Right atrium auricular region (tissue), 2 donors: ENCODE data around the gene KCTD19. TPM values are rescaled to one million over a fixed set of nuclear protein-coding genes. Genes with fewer than 3 reads are reported as not detected.

ENCODE experiments used
- DNase-seq: peaks from one replicate; pipeline ENCODE4 v3.0.0-alpha.2; 2019; ENCODE audit warnings: low spot score
- H3K27ac ChIP-seq, 2 donors: fragments of 200-600 bp; sonication (generic); 1 replicate in 1 of 2; 2 replicates in 1 of 2; pipeline ENCODE4 v1.5.1; 2016 to 2019
- H3K27me3 ChIP-seq, 2 donors: fragments of 200-600 bp; sonication (generic); one replicate each; pipeline versions ENCODE4 v1.5.1 to v1.6.0; 2017 to 2019
- H3K36me3 ChIP-seq: fragments of 200-600 bp; sonication (generic); one replicate; pipeline ENCODE4 v1.5.1; 2016
- H3K4me1 ChIP-seq, 2 donors: fragments of 200-600 bp; sonication (generic); one replicate each; pipeline versions ENCODE4 v1.5.1 to v1.6.0; 2017 to 2019
- H3K4me3 ChIP-seq, 2 donors: fragments of 200-600 bp; sonication (generic); 1 replicate in 1 of 2; 2 replicates in 1 of 2; pipeline ENCODE4 v1.5.1; 2017 to 2019; ENCODE audit warnings: mild to moderate bottlenecking in 1 of 2, moderate library complexity in 1 of 2
- H3K9me3 ChIP-seq, 2 donors: fragments of 200-600 bp; sonication (generic); one replicate each; pipeline ENCODE4 v1.5.1; 2019
- CTCF ChIP-seq, 2 donors: fragments of 200-600 bp; sonication (generic); IDR thresholded peaks; one replicate each; pipeline ENCODE4 v1.5.1; 2019; ENCODE audit warnings: antibody characterized with exemption in 2 of 2
- total RNA-seq, 2 donors: library from RNA; depleted of rRNA; stranded (reverse); fragments of >200 nt; gene quantifications; one replicate each; pipeline ENCODE4 v1.1.0, GENCODE V29; 2016

KCTD19 gene
- total RNA-seq, 2 donors from 2014 or later = 0.08 TPM; not detected in 1

DNA sequence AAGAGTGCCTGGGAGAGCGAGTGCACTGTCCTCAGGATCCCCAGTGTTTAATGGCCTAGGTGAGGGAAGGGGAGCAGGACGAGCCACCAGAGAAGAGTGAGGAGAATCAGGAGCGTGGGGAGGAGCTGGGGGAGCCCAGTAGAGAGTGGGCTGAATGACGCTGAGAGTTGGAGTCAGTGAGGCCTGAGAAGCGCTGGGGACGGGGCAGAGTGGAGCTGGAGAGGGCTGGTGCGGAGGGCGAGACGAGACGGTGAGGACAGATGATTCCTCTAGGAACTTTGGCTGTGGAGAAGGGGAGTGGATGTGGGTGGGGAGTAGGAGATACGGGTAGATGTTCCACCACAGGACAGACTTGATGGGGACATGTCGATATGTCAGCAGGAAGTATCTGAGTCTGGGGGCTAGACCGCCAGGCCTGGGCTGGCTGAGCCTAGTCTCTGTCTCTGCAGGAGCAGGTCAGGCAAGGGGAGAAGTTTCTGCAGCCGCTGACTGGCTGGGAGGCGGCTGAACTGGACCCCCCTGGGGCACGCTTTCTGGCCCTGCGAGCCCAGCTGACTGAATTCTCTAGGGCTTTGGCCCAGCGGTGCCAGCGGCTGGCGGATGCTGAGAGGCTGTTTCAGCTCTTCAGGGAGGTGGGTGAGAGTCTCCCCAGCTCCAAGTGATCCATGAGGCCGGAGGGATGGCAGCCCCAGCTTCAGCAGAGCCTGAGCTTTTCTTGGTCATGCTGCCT is 42.5 kb downstream of the KCTD19 start:
- no peak overlapping the region for H3K4me3 ChIP-seq
- H3K4me1 ChIP-seq = peaks cover 0 to 1% of the 10 kb centered on the region in 2 donors
- H3K27ac ChIP-seq = no peak overlapping the region
- H3K36me3 ChIP-seq = no peaks in the 10 kb centered on the region
- TF ChIP-seq CTCF (IDR thresholded peaks at IDR 0.05) = no peak
- no peaks in the 10 kb centered on the region for H3K9me3 ChIP-seq
- no peak for DNase-seq
- H3K27me3 ChIP-seq = no peaks in the 10 kb centered on the region

GRCh38 chr16:67283039-67283825 is 43.3 kb downstream of the KCTD19 start:
- no peak for TF ChIP-seq CTCF (IDR thresholded peaks at IDR 0.05)
- no peak for DNase-seq
- no peaks in the 10 kb centered on the region for H3K9me3 ChIP-seq
- H3K27ac ChIP-seq = no peak overlapping the region
- no peaks in the 10 kb centered on the region for H3K27me3 ChIP-seq
- peaks cover 0 to 9% of the 10 kb centered on the region in 2 donors for H3K4me1 ChIP-seq
- no peaks in the 10 kb centered on the region for H3K36me3 ChIP-seq
- H3K4me3 ChIP-seq = no peak overlapping the region

DNA sequence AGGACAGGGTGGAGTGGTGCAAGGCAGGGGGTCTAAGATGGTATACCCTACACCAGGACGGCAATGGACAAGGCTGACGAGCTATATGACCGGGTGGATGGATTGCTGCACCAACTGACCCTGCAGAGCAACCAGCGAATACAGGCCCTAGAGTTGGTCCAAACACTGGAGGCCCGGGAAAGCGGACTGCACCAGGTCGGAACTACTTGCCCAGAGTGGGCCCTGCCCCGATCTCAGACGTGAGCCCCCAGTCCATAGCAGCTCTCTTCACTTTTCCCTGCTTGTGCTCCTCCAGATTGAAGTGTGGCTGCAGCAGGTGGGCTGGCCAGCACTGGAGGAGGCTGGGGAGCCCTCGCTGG is 44.1 kb downstream of the KCTD19 start:
- no peak for DNase-seq
- Histone ChIP-seq H3K27ac (no peak overlapping the region), H3K36me3 (no peaks in the 10 kb centered on the region), H3K27me3 (no peaks in the 10 kb centered on the region), H3K4me1 (peaks cover 0 to 17% of the 10 kb centered on the region in 2 donors), H3K4me3 (no peak overlapping the region), H3K9me3 (no peaks in the 10 kb centered on the region)
- no peak for TF ChIP-seq CTCF (IDR thresholded peaks at IDR 0.05)

- no peaks in the 10 kb centered on the region for H3K36me3 ChIP-seq
- H3K27ac ChIP-seq = no peak overlapping the region
- no peak for DNase-seq
- no peak overlapping the region for H3K4me3 ChIP-seq
- H3K9me3 ChIP-seq = no peaks in the 10 kb centered on the region
- no peaks in the 10 kb centered on the region for H3K27me3 ChIP-seq
- H3K4me1 ChIP-seq = peaks cover 0 to 23% of the 10 kb centered on the region in 2 donors
- TF ChIP-seq CTCF (IDR thresholded peaks at IDR 0.05) = no peak
Measured at GRCh38 chr16:67281536-67282446, 44.8 kb downstream of the KCTD19 start.

GRCh38 chr16:67280090-67281015 is 46.2 kb downstream of the KCTD19 start:
- no peak overlapping the region for H3K27ac ChIP-seq
- H3K4me1 ChIP-seq = peaks cover 0 to 23% of the 10 kb centered on the region in 2 donors
- no peaks in the 10 kb centered on the region for H3K27me3 ChIP-seq
- no peaks in the 10 kb centered on the region for H3K9me3 ChIP-seq
- no peak overlapping the region for H3K4me3 ChIP-seq
- no peak for TF ChIP-seq CTCF (IDR thresholded peaks at IDR 0.05)
- H3K36me3 ChIP-seq = no peaks in the 10 kb centered on the region
- no peak for DNase-seq
